GM18858 (cell line): ENCODE measurements around the gene MOGAT3.

ENCODE experiments used
- ATAC-seq: cut with Tn5 transposase; IDR thresholded peaks from one replicate; pipeline ENCODE4 v1.9.1; 2021; ENCODE audit not compliant: unreplicated experiment

The MOGAT3 gene

GRCh38 chr7:101162551-101163278 lies 38.1 kb downstream of the MOGAT3 start:
- no peak for ATAC-seq

GRCh38 chr7:101161692-101162471 lies 39.0 kb downstream of the MOGAT3 start:
- no peak for ATAC-seq

GRCh38 chr7:101160910-101161309 lies 39.9 kb downstream of the MOGAT3 start:
- ATAC-seq, result no peak

- no peak for ATAC-seq
These were observed 40.9 kb downstream of the MOGAT3 start for GRCh38 chr7:101159696-101160674.

- ATAC-seq, result no peak
These were observed 43.8 kb downstream of the MOGAT3 start for GRCh38 chr7:101156866-101157589.

GRCh38 chr7:101156277-101156676 lies 44.6 kb downstream of the MOGAT3 start:
- no peak for ATAC-seq

GRCh38 chr7:101155303-101155702 lies 45.5 kb downstream of the MOGAT3 start:
- no peak for ATAC-seq

- no peak for ATAC-seq
These were observed 46.1 kb downstream of the MOGAT3 start for GRCh38 chr7:101154693-101155102.

- ATAC-seq, result no peak
These were observed 46.7 kb downstream of the MOGAT3 start, which contains the start of gene AP1S1 for GRCh38 chr7:101153969-101154692. Gene AP1S1 (plus strand): TSS chr7:101154476. CDS start chr7:101154515, 39 bp downstream.

- ATAC-seq, result no peak
These were observed 48.8 kb downstream of the MOGAT3 start for GRCh38 chr7:101151908-101152651.
